GM23338 (cell line): ENCODE measurements around the gene PLP2. TPM values are rescaled to one million over a fixed set of nuclear protein-coding genes. Genes with fewer than 3 reads are reported as not detected.
A peak's percentile ranks its signal among the peaks of the same experiment; 100 is the strongest.

Source experiments
- ATAC-seq: fragments of 200-7000 bp; cut with Tn5 transposase; 3 replicates; pipeline ENCODE4 v1.9.1; 2020
- DNase-seq: peaks from one replicate; pipeline ENCODE4 v3.0.0-alpha.2; 2015; ENCODE audit warnings: low spot score
- H2AFZ ChIP-seq: fragments of 200-600 bp; sonication (generic); 2 replicates; pipeline ENCODE4 v1.8.0; 2016; ENCODE audit warnings: antibody characterized with exemption, mild to moderate bottlenecking, moderate library complexity
- H3F3A ChIP-seq: fragments of 200-600 bp; sonication (generic); replicated peaks from 2 replicates; pipeline ENCODE4 v1.8.0; 2017; ENCODE audit warnings: antibody characterized with exemption, mixed run types, low read depth
- H3K27ac ChIP-seq: fragments of 200-600 bp; sonication (generic); 2 replicates; pipeline ENCODE4 v1.6.1; 2016; ENCODE audit warnings: low read depth
- H3K27me3 ChIP-seq: fragments of 200-600 bp; sonication (generic); 2 replicates; pipeline ENCODE4 v1.8.0; 2016; ENCODE audit warnings: mild to moderate bottlenecking, mixed run types, moderate library complexity; ENCODE audit not compliant: insufficient read depth
- H3K36me3 ChIP-seq: fragments of 200-600 bp; sonication (generic); 2 replicates; pipeline ENCODE4 v1.8.0; 2016; ENCODE audit warnings: mild to moderate bottlenecking; ENCODE audit not compliant: insufficient read depth
- H3K4me1 ChIP-seq: fragments of 200-600 bp; sonication (generic); 2 replicates; pipeline ENCODE4 v1.8.0; 2016; ENCODE audit warnings: mild to moderate bottlenecking, moderate library complexity; ENCODE audit not compliant: insufficient read depth
- H3K4me2 ChIP-seq: fragments of 200-600 bp; sonication (generic); 2 replicates; pipeline ENCODE4 v1.7.1; 2017; ENCODE audit warnings: mixed run types
- H3K4me3 ChIP-seq: fragments of 200-600 bp; sonication (generic); 2 replicates; pipeline ENCODE4 v1.6.1; 2016; ENCODE audit warnings: mixed run types
- H3K79me2 ChIP-seq: fragments of 200-600 bp; sonication (generic); replicated peaks from 2 replicates; pipeline ENCODE4 v1.8.0; 2017; ENCODE audit warnings: mild to moderate bottlenecking; ENCODE audit not compliant: insufficient read depth
- H3K9me2 ChIP-seq: fragments of 200-600 bp; sonication (generic); 2 replicates; pipeline ENCODE4 v1.8.0; 2017; ENCODE audit not compliant: insufficient read depth
- H4K20me1 ChIP-seq: fragments of 200-600 bp; sonication (generic); replicated peaks from 2 replicates; pipeline ENCODE4 v1.8.0; 2017; ENCODE audit warnings: mild to moderate bottlenecking; ENCODE audit not compliant: insufficient read depth
- H3K27ac Mint-ChIP-seq: 2 replicates; pipeline ENCODE4 v1.8.0; 2020; ENCODE audit warnings: inconsistent platforms, mild to moderate bottlenecking, moderate library complexity, mixed read lengths
- H3K27me3 Mint-ChIP-seq: 3 replicates; pipeline ENCODE4 v1.8.0; 2022; ENCODE audit warnings: low read depth, mild to moderate bottlenecking, moderate library complexity, mixed read lengths, inconsistent platforms; ENCODE audit not compliant: insufficient read depth, poor library complexity
- H3K36me3 Mint-ChIP-seq: 3 replicates; pipeline ENCODE4 v1.8.0; 2021; ENCODE audit warnings: low read depth, mild to moderate bottlenecking, inconsistent platforms, moderate library complexity, mixed read lengths
- H3K4me1 Mint-ChIP-seq: 3 replicates; pipeline ENCODE4 v1.8.0; 2020; ENCODE audit warnings: mild to moderate bottlenecking, inconsistent platforms, mixed read lengths
- H3K4me3 Mint-ChIP-seq: 3 replicates; pipeline ENCODE4 v1.8.0; 2021; ENCODE audit warnings: moderate library complexity, mild to moderate bottlenecking, inconsistent platforms, mixed read lengths
- H3K9me3 Mint-ChIP-seq: 3 replicates; pipeline ENCODE4 v1.8.0; 2020; ENCODE audit warnings: moderate library complexity, mild to moderate bottlenecking, inconsistent platforms, mixed read lengths
- CREB1 ChIP-seq: fragments of 250-450 bp; sonication (Bioruptor Pico); IDR thresholded peaks from 2 replicates; pipeline ENCODE4 v1.5.0; 2020; ENCODE audit warnings: low read depth, mild to moderate bottlenecking, moderate library complexity
- ETS1 ChIP-seq: IDR thresholded peaks from 2 replicates; pipeline ENCODE4 v1.6.1; 2016; ENCODE audit warnings: antibody characterized with exemption
- JUNB ChIP-seq: IDR thresholded peaks from one replicate; pipeline ENCODE4 v1.6.1; 2016; ENCODE audit warnings: antibody characterized with exemption; ENCODE audit not compliant: unreplicated experiment
- POLR2AphosphoS5 ChIP-seq: IDR thresholded peaks from 2 replicates; pipeline ENCODE4 v1.6.1; 2016; ENCODE audit warnings: antibody characterized with exemption, low read depth
- STAT1 ChIP-seq: IDR thresholded peaks from one replicate; pipeline ENCODE4 v1.6.1; 2016; ENCODE audit warnings: antibody characterized with exemption; ENCODE audit not compliant: unreplicated experiment
- ZNF114 ChIP-seq: fragments of 250-450 bp; sonication (Bioruptor Pico); IDR thresholded peaks from 2 replicates; pipeline ENCODE4 v1.5.0; 2020; ENCODE audit warnings: mild to moderate bottlenecking, moderate library complexity
- ZNF331 ChIP-seq: fragments of 250-450 bp; sonication (Bioruptor Pico); IDR thresholded peaks from 2 replicates; pipeline ENCODE4 v1.5.0; 2020; ENCODE audit warnings: low read depth, mild to moderate bottlenecking, moderate library complexity
- ZNF462 ChIP-seq: fragments of 250-450 bp; sonication (Bioruptor Pico); IDR thresholded peaks from 2 replicates; pipeline ENCODE4 v1.5.0; 2020; ENCODE audit warnings: mild to moderate bottlenecking, moderate library complexity
- polyA plus RNA-seq: library from polyadenylated mRNA; unstranded; fragments of >200 nt; fragmentation: Nextera tagmentation; extraction: Ambion mirVana; gene quantifications from 2 replicates; pipeline ENCODE4 v1.2.1, GENCODE V29; 2016
- total RNA-seq: library from RNA; depleted of rRNA; stranded (reverse); fragments of >200 nt; shearing (Covaris generic); gene quantifications from 2 replicates; pipeline ENCODE4 v1.2.3, GENCODE V29; 2014
- TF ChIP-seq, protein P1 (sequence below), 2 experiments: fragments of 200-600 bp in 1 of 2; sonication (generic) in 1 of 2; conservative IDR thresholded peaks; 2 replicates each; pipeline versions ENCODE4 v1.5.1 to v1.6.1; 2016 to 2017; ENCODE audit warnings: antibody characterized with exemption in 2 of 2, low read depth in 2 of 2, mild to moderate bottlenecking in 2 of 2, moderate library complexity in 1 of 2

PLP2 gene
- total and polyA plus RNA-seq, 2 experiments from 2014 or later: 3.4 to 9.5 TPM

DNA sequence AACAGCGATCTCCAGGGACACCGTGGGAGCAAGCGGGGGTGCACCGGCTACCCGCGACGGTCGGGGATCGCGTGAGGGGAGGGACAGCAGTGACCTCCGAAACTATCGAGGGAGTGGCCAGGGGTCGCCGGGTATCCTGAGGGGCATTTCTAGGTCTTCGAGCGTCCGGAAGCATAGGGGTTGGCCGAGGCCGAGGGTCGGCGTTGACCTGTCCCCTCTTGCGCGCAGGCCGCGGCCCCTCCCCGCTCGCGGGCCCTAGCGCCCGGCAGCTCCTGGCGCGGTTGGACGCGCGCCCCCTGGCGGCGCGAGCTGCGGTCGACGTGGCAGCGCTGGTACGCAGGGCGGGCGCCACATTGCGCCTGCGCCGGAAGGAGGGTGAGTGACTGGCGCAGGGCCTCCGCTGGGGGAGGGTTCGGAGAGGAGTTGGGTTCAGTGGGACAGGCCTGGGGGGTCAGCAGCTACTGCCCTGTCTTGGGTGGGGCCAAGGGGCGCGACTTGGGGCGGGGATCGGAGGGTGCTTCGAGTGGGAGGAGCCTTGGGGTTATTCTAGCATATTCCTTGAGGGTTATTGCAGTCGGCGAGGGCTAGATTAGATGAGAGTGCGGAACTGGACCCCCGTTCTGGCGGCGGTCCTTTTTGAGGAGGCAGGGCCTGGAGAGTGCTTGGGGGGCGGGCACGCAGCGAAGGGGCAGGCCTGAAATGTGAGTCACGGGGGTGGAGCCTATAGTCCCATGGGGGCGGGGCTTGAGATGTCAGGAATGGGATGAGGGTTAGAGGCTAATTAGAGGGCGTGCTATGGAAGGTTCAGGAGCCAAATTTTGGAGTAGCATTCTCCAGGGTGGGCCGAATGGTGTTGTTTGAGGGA, 7.9 kb upstream of the PLP2 start:
- Histone ChIP-seq H3K4me3 (peak overlapping the region; percentile 58), H4K20me1 (no peaks in the 10 kb centered on the region), H2AFZ (no peak overlapping the region), H3F3A (no peaks in the 10 kb centered on the region), H3K4me1 (no peaks in the 10 kb centered on the region; the same call in 1 of the 2 replicates), H3K27me3 (peaks cover 60% of the 10 kb centered on the region), H3K27ac (no peak overlapping the region; the same call in 1 of the 2 replicates), H3K79me2 (no peaks in the 10 kb centered on the region), H3K36me3 (no peaks in the 10 kb centered on the region), H3K4me2 (peak overlapping the region; percentile 73), H3K9me2 (no peaks in the 10 kb centered on the region)
- peaks cover 15% of the 10 kb centered on the region for H3K4me1 Mint-ChIP-seq
- H3K36me3 Mint-ChIP-seq: no peaks in the 10 kb centered on the region
- H3K27me3 Mint-ChIP-seq: peaks cover 25% of the 10 kb centered on the region
- no peaks in the 10 kb centered on the region; the same call in 2 of the 3 replicates for H3K9me3 Mint-ChIP-seq
- DNase-seq (peak; percentile 91), ATAC-seq (peak; percentile 47)
- peak overlapping the region; percentile 78 for H3K4me3 Mint-ChIP-seq
- peak overlapping the region; percentile 98 for H3K27ac Mint-ChIP-seq
- TF ChIP-seq ETS1 (no peak), POLR2AphosphoS5 (peak; percentile 33; the same call in 1 of the 2 replicates), ZNF462 (CRISPR knock-in tag) (no peak), CREB1 (CRISPR knock-in tag) (0 out of 2 replicates have a peak, but pooled peaks have one; percentile 23), ZNF331 (CRISPR knock-in tag) (no peak), JUNB (no peak), ZNF114 (CRISPR knock-in tag) (no peak), STAT1 (no peak)
- TF ChIP-seq, protein P1, sequence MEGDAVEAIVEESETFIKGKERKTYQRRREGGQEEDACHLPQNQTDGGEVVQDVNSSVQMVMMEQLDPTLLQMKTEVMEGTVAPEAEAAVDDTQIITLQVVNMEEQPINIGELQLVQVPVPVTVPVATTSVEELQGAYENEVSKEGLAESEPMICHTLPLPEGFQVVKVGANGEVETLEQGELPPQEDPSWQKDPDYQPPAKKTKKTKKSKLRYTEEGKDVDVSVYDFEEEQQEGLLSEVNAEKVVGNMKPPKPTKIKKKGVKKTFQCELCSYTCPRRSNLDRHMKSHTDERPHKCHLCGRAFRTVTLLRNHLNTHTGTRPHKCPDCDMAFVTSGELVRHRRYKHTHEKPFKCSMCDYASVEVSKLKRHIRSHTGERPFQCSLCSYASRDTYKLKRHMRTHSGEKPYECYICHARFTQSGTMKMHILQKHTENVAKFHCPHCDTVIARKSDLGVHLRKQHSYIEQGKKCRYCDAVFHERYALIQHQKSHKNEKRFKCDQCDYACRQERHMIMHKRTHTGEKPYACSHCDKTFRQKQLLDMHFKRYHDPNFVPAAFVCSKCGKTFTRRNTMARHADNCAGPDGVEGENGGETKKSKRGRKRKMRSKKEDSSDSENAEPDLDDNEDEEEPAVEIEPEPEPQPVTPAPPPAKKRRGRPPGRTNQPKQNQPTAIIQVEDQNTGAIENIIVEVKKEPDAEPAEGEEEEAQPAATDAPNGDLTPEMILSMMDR (conservative IDR thresholded peaks at IDR 0.05; ENCODE audit: low read depth in 2 of 2): peak; percentile 44 to 77
